ENCODE results near the gene RIT2.

- no peak for TF ChIP-seq POLR2A (IDR thresholded peaks at IDR 0.05)
- no peak for TF ChIP-seq CTCF (IDR thresholded peaks at IDR 0.05 in 4 of 5, conservative IDR thresholded peaks at IDR 0.05 in 1 of 5)
Measured at GRCh38 chr18:42959528-42959927, 156.0 kb downstream of the RIT2 start.
